Caco-2 (cell line): Measurements from ENCODE around the gene FBXO21. TPM values are rescaled to one million over a fixed set of nuclear protein-coding genes. Genes with fewer than 3 reads are reported as not detected.

ENCODE experiments used
- BruUV-seq: library from RNA; stranded (reverse); fragments of 400-500 nt; replicated peaks from 2 replicates; lab custom pipeline; 2021; lab: Mats Ljungman, UMichigan
- CTCF ChIA-PET: fragments of 300-600 bp; sonication (Branson Sonifier 250); formaldehyde crosslinking; loops from one replicate; lab custom pipeline; 2022; ENCODE audit warnings: antibody characterized with exemption; lab: Charles Lee
- POLR2A ChIA-PET: fragments of 300-600 bp; sonication (Branson Sonifier 250); formaldehyde crosslinking; loops from one replicate; lab custom pipeline; 2022; ENCODE audit warnings: antibody characterized with exemption; lab: Charles Lee
- DNase-seq, 2 experiments: peaks; one replicate each; pipeline versions ENCODE4 v3.0.0 to v3.0.0-alpha.2; 2020 to 2022
- H3K27me3 ChIP-seq: replicated peaks from 2 replicates; pipeline ENCODE4 v1.6.0; 2011; ENCODE audit warnings: low read length; ENCODE audit not compliant: control insufficient read depth, insufficient read depth
- H3K36me3 ChIP-seq: 2 replicates; pipeline ENCODE4 v1.5.1; 2011; ENCODE audit warnings: low read length; ENCODE audit not compliant: control insufficient read depth, insufficient read depth
- H3K4me1 ChIP-seq: fragments of 250-450 bp; sonication (Bioruptor Pico); 2 replicates; pipeline ENCODE4 v1.5.1; 2020; ENCODE audit warnings: mild to moderate bottlenecking
- H3K4me3 ChIP-seq: 2 replicates; pipeline ENCODE4 v1.5.1; 2011; ENCODE audit warnings: low read depth, mild to moderate bottlenecking, control low read depth, low read length
- H3K9me3 ChIP-seq: fragments of 250-450 bp; sonication (Bioruptor Pico); 2 replicates; pipeline ENCODE4 v1.5.1; 2020; ENCODE audit warnings: mild to moderate bottlenecking, moderate library complexity
- H3K27ac Mint-ChIP-seq: one replicate; pipeline ENCODE4 v1.8.0; 2022; ENCODE audit warnings: mixed read lengths; ENCODE audit not compliant: unreplicated experiment
- H3K27me3 Mint-ChIP-seq: one replicate; pipeline ENCODE4 v1.8.0; 2022; ENCODE audit warnings: mixed read lengths; ENCODE audit not compliant: insufficient read depth, unreplicated experiment
- H3K36me3 Mint-ChIP-seq: one replicate; pipeline ENCODE4 v1.8.0; 2022; ENCODE audit warnings: mild to moderate bottlenecking, mixed read lengths; ENCODE audit not compliant: insufficient read depth, unreplicated experiment
- H3K4me1 Mint-ChIP-seq: one replicate; pipeline ENCODE4 v1.8.0; 2022; ENCODE audit warnings: low read depth, mixed read lengths; ENCODE audit not compliant: unreplicated experiment
- H3K4me3 Mint-ChIP-seq: one replicate; pipeline ENCODE4 v1.8.0; 2022; ENCODE audit warnings: mild to moderate bottlenecking, moderate library complexity, mixed read lengths; ENCODE audit not compliant: unreplicated experiment
- H3K9me3 Mint-ChIP-seq: one replicate; pipeline ENCODE4 v1.8.0; 2022; ENCODE audit warnings: mixed read lengths; ENCODE audit not compliant: unreplicated experiment
- intact Hi-C: fragments of 100-400 bp; cut with micrococcal nuclease; formaldehyde crosslinking; loops from one replicate; pipeline ENCODE4 v1.10.0; 2022; ENCODE audit not compliant: unreplicated experiment
- total RNA-seq: library from RNA; stranded (reverse); gene quantifications from 2 replicates; pipeline ENCODE4 v1.2.3, GENCODE V29; 2022
- TF ChIP-seq, protein P1 (sequence below), 2 experiments: fragments of 200-600 bp in 1 of 2; IDR thresholded peaks; 1 replicate in 1 of 2; 2 replicates in 1 of 2; pipeline versions ENCODE4 v1.5.1 to v1.8.0; 2011 to 2022; ENCODE audit warnings: antibody characterized with exemption in 1 of 2, control low read depth in 1 of 2, inconsistent platforms in 1 of 2, low read depth in 1 of 2, low read length in 1 of 2, mild to moderate bottlenecking in 1 of 2, moderate library complexity in 1 of 2; ENCODE audit not compliant: insufficient read depth in 1 of 2, severe bottlenecking in 1 of 2, unreplicated experiment in 1 of 2

The FBXO21 gene
- total RNA-seq, 1 experiment from 2014 or later, result 44.5 TPM

DNA sequence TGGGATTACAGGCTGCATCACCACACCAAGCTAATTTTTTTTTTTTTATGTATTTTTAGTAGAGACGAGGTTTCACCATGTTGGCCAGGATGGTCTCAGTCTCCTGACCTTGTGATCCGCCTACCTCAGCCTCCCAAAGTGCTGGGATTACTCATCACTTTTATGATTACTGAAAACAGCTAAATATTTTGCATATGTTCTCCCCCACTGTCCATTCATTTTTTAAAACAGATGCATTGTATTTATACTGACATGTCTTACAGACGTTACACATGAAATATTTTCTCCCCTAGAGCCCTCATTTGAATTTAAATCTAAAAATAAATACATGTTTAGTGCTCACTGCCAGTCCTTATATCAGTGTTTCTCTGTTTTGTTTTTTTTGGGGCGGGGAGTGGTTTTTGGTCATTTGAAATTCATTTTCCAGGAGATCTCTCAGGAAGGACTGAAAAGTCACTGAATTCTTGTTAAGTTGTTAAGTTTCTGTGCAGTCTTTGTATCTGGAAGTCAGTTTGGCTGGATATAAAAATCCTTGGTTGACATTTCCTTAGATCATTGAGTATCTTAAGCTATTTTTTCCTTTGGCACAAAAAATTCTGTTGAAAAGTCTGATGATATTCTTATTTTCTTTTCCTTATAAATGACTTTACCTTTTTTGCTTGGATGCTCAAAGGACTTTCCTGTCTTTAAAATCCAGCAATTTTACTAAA, 9.4 kb downstream of the FBXO21 start:
- Mint-ChIP-seq H3K4me1 (no peaks in the 10 kb centered on the region), H3K27me3 (no peaks in the 10 kb centered on the region), H3K27ac (no peak overlapping the region), H3K4me3 (no peak overlapping the region), H3K36me3 (peaks cover 73% of the 10 kb centered on the region), H3K9me3 (no peaks in the 10 kb centered on the region)
- TF ChIP-seq, protein P1, sequence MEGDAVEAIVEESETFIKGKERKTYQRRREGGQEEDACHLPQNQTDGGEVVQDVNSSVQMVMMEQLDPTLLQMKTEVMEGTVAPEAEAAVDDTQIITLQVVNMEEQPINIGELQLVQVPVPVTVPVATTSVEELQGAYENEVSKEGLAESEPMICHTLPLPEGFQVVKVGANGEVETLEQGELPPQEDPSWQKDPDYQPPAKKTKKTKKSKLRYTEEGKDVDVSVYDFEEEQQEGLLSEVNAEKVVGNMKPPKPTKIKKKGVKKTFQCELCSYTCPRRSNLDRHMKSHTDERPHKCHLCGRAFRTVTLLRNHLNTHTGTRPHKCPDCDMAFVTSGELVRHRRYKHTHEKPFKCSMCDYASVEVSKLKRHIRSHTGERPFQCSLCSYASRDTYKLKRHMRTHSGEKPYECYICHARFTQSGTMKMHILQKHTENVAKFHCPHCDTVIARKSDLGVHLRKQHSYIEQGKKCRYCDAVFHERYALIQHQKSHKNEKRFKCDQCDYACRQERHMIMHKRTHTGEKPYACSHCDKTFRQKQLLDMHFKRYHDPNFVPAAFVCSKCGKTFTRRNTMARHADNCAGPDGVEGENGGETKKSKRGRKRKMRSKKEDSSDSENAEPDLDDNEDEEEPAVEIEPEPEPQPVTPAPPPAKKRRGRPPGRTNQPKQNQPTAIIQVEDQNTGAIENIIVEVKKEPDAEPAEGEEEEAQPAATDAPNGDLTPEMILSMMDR (IDR thresholded peaks at IDR 0.05; ENCODE audit: insufficient read depth in 1 of 2, low read depth in 1 of 2, low read length in 1 of 2, severe bottlenecking in 1 of 2, unreplicated experiment in 1 of 2), result no peak
- DNase-seq, result no peak
- H3K36me3 ChIP-seq, result 0 out of 2 replicates have a peak, but pooled peaks cover 1% of the 10 kb centered on the region
- CTCF ChIA-PET, result no interaction called here
- no TSS peak for BruUV-seq
- H3K9me3 ChIP-seq, result no peaks in the 10 kb centered on the region; the same call in 1 of the 2 replicates
- H3K4me3 ChIP-seq, result no peak overlapping the region
- intact Hi-C loops, result no loop called here
- H3K27me3 ChIP-seq, result no peaks in the 10 kb centered on the region
- no peaks in the 10 kb centered on the region for H3K4me1 ChIP-seq
- POLR2A ChIA-PET, result no interaction called here

DNA sequence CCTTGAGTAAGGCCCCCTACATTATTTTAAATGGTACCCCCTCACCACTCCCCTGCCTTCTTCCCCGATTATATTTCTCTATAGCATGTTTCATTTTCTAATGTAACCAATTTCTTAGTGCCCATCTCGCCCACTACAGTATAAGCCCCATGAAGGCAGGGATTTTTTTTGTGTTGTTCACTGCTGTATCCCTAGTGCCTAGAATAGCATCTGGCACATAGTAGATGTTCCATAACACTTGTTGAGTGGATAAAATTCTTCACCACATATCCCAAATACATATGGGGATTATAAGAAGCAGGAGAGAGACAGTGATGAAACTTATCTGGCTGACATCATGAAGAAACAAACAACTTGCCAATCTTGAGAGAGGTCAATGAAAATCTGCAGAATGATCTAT, 11.5 kb downstream of the FBXO21 start:
- no peak for DNase-seq
- POLR2A ChIA-PET, result no interaction called here
- BruUV-seq, result no TSS peak
- CTCF ChIA-PET, result no interaction called here
- Histone ChIP-seq H3K9me3 (no peaks in the 10 kb centered on the region; the same call in 1 of the 2 replicates), H3K36me3 (no peaks in the 10 kb centered on the region), H3K27me3 (no peaks in the 10 kb centered on the region), H3K4me1 (no peaks in the 10 kb centered on the region), H3K4me3 (no peak overlapping the region)
- Mint-ChIP-seq H3K27ac (no peak overlapping the region), H3K4me3 (no peak overlapping the region), H3K36me3 (peaks cover 73% of the 10 kb centered on the region), H3K4me1 (no peaks in the 10 kb centered on the region), H3K9me3 (no peaks in the 10 kb centered on the region), H3K27me3 (no peaks in the 10 kb centered on the region)
- intact Hi-C loops, result no loop called here
- TF ChIP-seq, protein P1 (IDR thresholded peaks at IDR 0.05; ENCODE audit: insufficient read depth in 1 of 2, low read depth in 1 of 2, low read length in 1 of 2, severe bottlenecking in 1 of 2, unreplicated experiment in 1 of 2), result no peak

DNA sequence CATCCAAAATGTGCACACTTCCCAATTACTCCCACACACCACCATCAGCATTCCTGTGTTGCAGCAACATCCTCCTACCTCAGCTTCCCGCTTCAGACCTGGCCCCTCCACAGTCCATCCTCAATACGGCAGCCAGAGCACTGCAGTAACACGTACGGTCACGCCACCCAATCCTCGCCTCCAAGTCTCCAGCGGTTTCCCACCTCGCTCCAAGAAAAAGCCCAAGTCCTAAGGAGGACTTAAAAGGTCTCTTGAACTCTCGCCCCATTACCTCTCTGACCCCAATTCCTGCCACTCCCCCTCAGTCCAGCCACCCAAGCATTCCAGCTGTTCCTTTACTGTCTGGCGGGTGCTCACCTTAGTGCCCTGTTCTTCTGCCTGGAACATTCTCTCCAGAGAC, 12.0 kb downstream of the FBXO21 start:
- TF ChIP-seq, protein P1 (IDR thresholded peaks at IDR 0.05; ENCODE audit: insufficient read depth in 1 of 2, low read depth in 1 of 2, low read length in 1 of 2, severe bottlenecking in 1 of 2, unreplicated experiment in 1 of 2), result no peak
- Histone ChIP-seq H3K27me3 (no peaks in the 10 kb centered on the region), H3K36me3 (no peaks in the 10 kb centered on the region), H3K9me3 (no peaks in the 10 kb centered on the region; the same call in 1 of the 2 replicates), H3K4me3 (no peak overlapping the region), H3K4me1 (no peaks in the 10 kb centered on the region)
- peaks cover 73% of the 10 kb centered on the region for H3K36me3 Mint-ChIP-seq
- no peaks in the 10 kb centered on the region for H3K4me1 Mint-ChIP-seq
- DNase-seq, result no peak
- no peak overlapping the region for H3K27ac Mint-ChIP-seq
- no peaks in the 10 kb centered on the region for H3K9me3 Mint-ChIP-seq
- intact Hi-C loops, result no loop called here
- ChIA-PET POLR2A (no interaction called here), CTCF (no interaction called here)
- no TSS peak for BruUV-seq
- no peaks in the 10 kb centered on the region for H3K27me3 Mint-ChIP-seq
- H3K4me3 Mint-ChIP-seq, result no peak overlapping the region
